Measurements from ENCODE around the gene ERBB4.
"Not testable (repeated sequence)": the region's sequence is repeated elsewhere in the genome, so short reads cannot be mapped to it uniquely, and the experiment has no call there.

The ERBB4 gene

GRCh38 chr2:212034841-212035585, 503.6 kb downstream of the ERBB4 start:
- no peak overlapping the region for H3K4me3 ChIP-seq

GRCh38 chr2:212033888-212034287, 504.7 kb downstream of the ERBB4 start:
- Histone ChIP-seq H3K4me3 (no peak overlapping the region), H3K27ac (no peak overlapping the region)

More at GRCh38 chr2:212034841-212035585, 503.6 kb downstream of the ERBB4 start:
- no peak overlapping the region for H3K27ac ChIP-seq

GRCh38 chr2:212032536-212033219, 505.9 kb downstream of the ERBB4 start:
- no peak overlapping the region for H3K27ac ChIP-seq

GRCh38 chr2:212032032-212032431, 506.6 kb downstream of the ERBB4 start:
- no peak overlapping the region for H3K27ac ChIP-seq

More at GRCh38 chr2:212032536-212033219, 505.9 kb downstream of the ERBB4 start:
- no peak overlapping the region for H3K4me3 ChIP-seq

GRCh38 chr2:212030709-212031108, 507.9 kb downstream of the ERBB4 start:
- no peak overlapping the region for H3K27ac ChIP-seq

More at GRCh38 chr2:212032032-212032431, 506.6 kb downstream of the ERBB4 start:
- no peak overlapping the region for H3K4me3 ChIP-seq

GRCh38 chr2:212028798-212029394, 509.7 kb downstream of the ERBB4 start:
- Histone ChIP-seq H3K4me3 (no peak overlapping the region), H3K27ac (no peak overlapping the region)

More at GRCh38 chr2:212030709-212031108, 507.9 kb downstream of the ERBB4 start:
- no peak overlapping the region for H3K4me3 ChIP-seq

- H3K27ac ChIP-seq: no peak overlapping the region
Measured at GRCh38 chr2:212027681-212028628, 510.6 kb downstream of the ERBB4 start.

GRCh38 chr2:212024040-212024439, 514.6 kb downstream of the ERBB4 start:
- Histone ChIP-seq H3K4me3 (no peak overlapping the region), H3K27ac (no peak overlapping the region)

More at GRCh38 chr2:212027681-212028628, 510.6 kb downstream of the ERBB4 start:
- H3K4me3 ChIP-seq: no peak overlapping the region

GRCh38 chr2:212022966-212023365, 515.6 kb downstream of the ERBB4 start:
- Histone ChIP-seq H3K27ac (no peak overlapping the region), H3K4me3 (no peak overlapping the region)

- H3K27ac ChIP-seq: no peak overlapping the region
- no peak overlapping the region for H3K4me3 ChIP-seq
Measured at GRCh38 chr2:212021947-212022346, 516.7 kb downstream of the ERBB4 start.

GRCh38 chr2:212015588-212015987, 523.0 kb downstream of the ERBB4 start:
- H3K4me3 ChIP-seq: no peak overlapping the region
- no peak overlapping the region for H3K27ac ChIP-seq

- Histone ChIP-seq H3K27ac (no peak overlapping the region), H3K4me3 (no peak overlapping the region)
Measured at GRCh38 chr2:212013626-212014025, 525.0 kb downstream of the ERBB4 start.

GRCh38 chr2:212010305-212010704, 528.3 kb downstream of the ERBB4 start:
- not testable (repeated sequence) for H3K27ac ChIP-seq, H3K4me3 ChIP-seq

GRCh38 chr2:212007972-212008371, 530.6 kb downstream of the ERBB4 start:
- Histone ChIP-seq H3K4me3 (no peak overlapping the region), H3K27ac (no peak overlapping the region)

GRCh38 chr2:212005085-212005671, 533.4 kb downstream of the ERBB4 start:
- no peak overlapping the region for H3K4me3 ChIP-seq
- H3K27ac ChIP-seq: no peak overlapping the region

- H3K4me3 ChIP-seq: no peak overlapping the region
Measured at GRCh38 chr2:212001325-212001724, 537.3 kb downstream of the ERBB4 start.

GRCh38 chr2:211996857-211997256, 541.7 kb downstream of the ERBB4 start:
- Histone ChIP-seq H3K27ac (no peak overlapping the region), H3K4me3 (no peak overlapping the region)

More at GRCh38 chr2:212001325-212001724, 537.3 kb downstream of the ERBB4 start:
- H3K27ac ChIP-seq: no peak overlapping the region

GRCh38 chr2:211994806-211995205, 543.8 kb downstream of the ERBB4 start:
- H3K4me3 ChIP-seq: no peak overlapping the region
- no peak overlapping the region for H3K27ac ChIP-seq

GRCh38 chr2:211990335-211990734, 548.3 kb downstream of the ERBB4 start:
- Histone ChIP-seq H3K4me3 (no peak overlapping the region), H3K27ac (no peak overlapping the region)
